Fibroblast of lung (primary cell): Measurements from ENCODE around the gene NT5DC4.

ENCODE experiments used
- CTCF ChIP-seq, 2 donors: IDR thresholded peaks in 1 of 2; conservative IDR thresholded peaks in 1 of 2; 1 replicate in 1 of 2; 2 replicates in 1 of 2; pipeline ENCODE4 v1.5.1; 2011 to 2012; ENCODE audit warnings: low read length in 2 of 2, control low read depth in 1 of 2, inconsistent platforms in 1 of 2, low read depth in 1 of 2, mild to moderate bottlenecking in 1 of 2
- EZH2 ChIP-seq: IDR thresholded peaks from 2 replicates; pipeline ENCODE4 v1.5.1; 2012; ENCODE audit warnings: low read length, control low read depth, mild to moderate bottlenecking; ENCODE audit errors: missing control alignments

GRCh38 chr2:112671801-112672200, 49.0 kb upstream of the NT5DC4 start:
- TF ChIP-seq CTCF (conservative IDR thresholded peaks at IDR 0.05 in 1 of 2, IDR thresholded peaks at IDR 0.05 in 1 of 2; ENCODE audit: low read depth in 1 of 2, low read length in 2 of 2), result no peak
- no peak for TF ChIP-seq EZH2
